ENCODE measurements around the gene PRR14L. TPM values are rescaled to one million over a fixed set of nuclear protein-coding genes. Genes with fewer than 3 reads are reported as not detected.
A peak's percentile ranks its signal among the peaks of the same experiment; 100 is the strongest.
"Not testable (repeated sequence)": the region's sequence is repeated elsewhere in the genome, so short reads cannot be mapped to it uniquely, and the experiment has no call there.

The PRR14L gene
- total RNA-seq, 2 donors from 2014 or later: 22.1 to 38.2 TPM

GRCh38 chr22:31773416-31773815, 23.5 kb upstream of the PRR14L start:
- H3K27me3 ChIP-seq (replicated peaks; ENCODE audit: insufficient read depth): no peaks in the 10 kb centered on the region
- DNase-seq (ENCODE audit: low spot score) (no peak), ATAC-seq (ENCODE audit: insufficient number of reproducible peaks, low FRiP score, low read depth) (no peak)
- no peaks in the 10 kb centered on the region for H3K9me3 ChIP-seq
- no peak overlapping the region for H3K4me3 ChIP-seq
- TF ChIP-seq CTCF (IDR thresholded peaks at IDR 0.05): no peak
- no peak overlapping the region for H3K27ac ChIP-seq
- H3K36me3 ChIP-seq: peaks cover 32% of the 10 kb centered on the region
- no peaks in the 10 kb centered on the region for H3K4me1 ChIP-seq (ENCODE audit: control insufficient read depth in 1 of 2, low read depth in 2 of 2)

- peaks cover 27% of the 10 kb centered on the region for H3K36me3 ChIP-seq
- TF ChIP-seq CTCF (IDR thresholded peaks at IDR 0.05): no peak
- no peak for DNase-seq (ENCODE audit: low spot score)
- H3K27me3 ChIP-seq (replicated peaks; ENCODE audit: insufficient read depth): no peaks in the 10 kb centered on the region
- H3K4me1 ChIP-seq (ENCODE audit: control insufficient read depth in 1 of 2, low read depth in 2 of 2): no peaks in the 10 kb centered on the region
- ATAC-seq (ENCODE audit: insufficient number of reproducible peaks, low FRiP score, low read depth): no peak
- no peaks in the 10 kb centered on the region for H3K9me3 ChIP-seq
- H3K27ac ChIP-seq: no peak overlapping the region
- no peak overlapping the region for H3K4me3 ChIP-seq
Observed at GRCh38 chr22:31768422-31769059, 18.6 kb upstream of the PRR14L start.

GRCh38 chr22:31764785-31765184, 14.9 kb upstream of the PRR14L start:
- Histone ChIP-seq H3K4me1 (ENCODE audit: control insufficient read depth in 1 of 2, low read depth in 2 of 2) (no peaks in the 10 kb centered on the region), H3K9me3 (no peaks in the 10 kb centered on the region), H3K27me3 (replicated peaks; ENCODE audit: insufficient read depth) (no peaks in the 10 kb centered on the region), H3K4me3 (no peak overlapping the region), H3K36me3 (peaks cover 28% of the 10 kb centered on the region), H3K27ac (no peak overlapping the region)
- ATAC-seq (ENCODE audit: insufficient number of reproducible peaks, low FRiP score, low read depth): no peak
- no peak for TF ChIP-seq CTCF (IDR thresholded peaks at IDR 0.05)
- no peak for DNase-seq (ENCODE audit: low spot score)

GRCh38 chr22:31758860-31759259, 8.9 kb upstream of the PRR14L start:
- DNase-seq (ENCODE audit: low spot score); H3K4me3 ChIP-seq; ATAC-seq (ENCODE audit: insufficient number of reproducible peaks, low FRiP score, low read depth); H3K36me3 ChIP-seq; H3K27me3 ChIP-seq (replicated peaks; ENCODE audit: insufficient read depth); H3K9me3 ChIP-seq; H3K27ac ChIP-seq: not testable (repeated sequence)
- peaks cover 6 to 11% of the 10 kb centered on the region in 2 donors for H3K4me1 ChIP-seq (ENCODE audit: control insufficient read depth in 1 of 2, low read depth in 2 of 2)

- no peak overlapping the region for H3K4me3 ChIP-seq
- peaks cover 3% of the 10 kb centered on the region for H3K36me3 ChIP-seq
- no peak for DNase-seq (ENCODE audit: low spot score)
- no peak overlapping the region for H3K27ac ChIP-seq
- no peaks in the 10 kb centered on the region for H3K27me3 ChIP-seq (replicated peaks; ENCODE audit: insufficient read depth)
- no peaks in the 10 kb centered on the region for H3K9me3 ChIP-seq
- TF ChIP-seq CTCF (IDR thresholded peaks at IDR 0.05): no peak
- peaks cover 15 to 21% of the 10 kb centered on the region in 2 donors for H3K4me1 ChIP-seq (ENCODE audit: control insufficient read depth in 1 of 2, low read depth in 2 of 2)
- no peak for ATAC-seq (ENCODE audit: insufficient number of reproducible peaks, low FRiP score, low read depth)
Observed at GRCh38 chr22:31757265-31757664, 7.3 kb upstream of the PRR14L start.

- Histone ChIP-seq H3K4me1 (ENCODE audit: control insufficient read depth in 1 of 2, low read depth in 2 of 2) (peaks cover 15 to 32% of the 10 kb centered on the region in 2 donors), H3K27me3 (replicated peaks; ENCODE audit: insufficient read depth) (no peaks in the 10 kb centered on the region), H3K4me3 (no peak overlapping the region), H3K36me3 (no peaks in the 10 kb centered on the region), H3K9me3 (no peaks in the 10 kb centered on the region), H3K27ac (peak overlapping the region; percentile 95 to 97)
- no peak for ATAC-seq (ENCODE audit: insufficient number of reproducible peaks, low FRiP score, low read depth)
- no peak for TF ChIP-seq CTCF (IDR thresholded peaks at IDR 0.05)
- DNase-seq (ENCODE audit: low spot score): no peak
Observed at GRCh38 chr22:31754813-31755212, 4.9 kb upstream of the PRR14L start.
